SK-N-SH treated with all-trans-retinoic acid at 6 μM for 48 hours (cell line): ENCODE measurements around the gene SPOCK1.

ENCODE experiments used
- ATAC-seq: fragments of 200-7000 bp; cut with Tn5 transposase; 3 replicates; pipeline ENCODE4 v1.9.1; 2020; ENCODE audit warnings: mild to moderate bottlenecking, moderate library complexity
- ARNTL ChIP-seq: fragments of 450-650 bp; formaldehyde crosslinking; IDR thresholded peaks from 2 replicates; pipeline ENCODE4 v1.5.0; 2020; ENCODE audit warnings: low read depth, mild to moderate bottlenecking, moderate library complexity, borderline replicate concordance
- BACH2 ChIP-seq: fragments of 250-450 bp; sonication (Bioruptor Pico); IDR thresholded peaks from 2 replicates; pipeline ENCODE4 v1.9.0; 2021; ENCODE audit warnings: mild to moderate bottlenecking, borderline replicate concordance
- CREB5 ChIP-seq: fragments of 250-450 bp; sonication (Bioruptor Pico); IDR thresholded peaks from 2 replicates; pipeline ENCODE4 v1.5.1; 2020; ENCODE audit warnings: low read depth, mild to moderate bottlenecking, moderate library complexity
- CSDC2 ChIP-seq: fragments of 250-450 bp; sonication (Bioruptor Pico); IDR thresholded peaks from 2 replicates; pipeline ENCODE4 v1.5.0; 2020; ENCODE audit warnings: mild to moderate bottlenecking, moderate library complexity
- CSRNP3 ChIP-seq: fragments of 250-450 bp; sonication (Bioruptor Pico); IDR thresholded peaks from 2 replicates; pipeline ENCODE4 v1.5.1; 2021; ENCODE audit warnings: mild to moderate bottlenecking, moderate library complexity
- ESRRG ChIP-seq: fragments of 250-450 bp; sonication (Bioruptor Pico); IDR thresholded peaks from 2 replicates; pipeline ENCODE4 v1.6.1; 2021; ENCODE audit warnings: mild to moderate bottlenecking
- GLIS3 ChIP-seq: fragments of 250-450 bp; sonication (Bioruptor Pico); IDR thresholded peaks from 2 replicates; pipeline ENCODE4 v1.5.0; 2020; ENCODE audit warnings: mild to moderate bottlenecking, moderate library complexity
- ISL1 ChIP-seq: fragments of 250-450 bp; sonication (Bioruptor Pico); IDR thresholded peaks from 2 replicates; pipeline ENCODE4 v2.1.2; 2022; ENCODE audit warnings: mild to moderate bottlenecking, moderate library complexity
- OSR1 ChIP-seq: fragments of 250-450 bp; sonication (Bioruptor Pico); IDR thresholded peaks from 2 replicates; pipeline ENCODE4 v1.8.0; 2022; ENCODE audit warnings: moderate library complexity, mild to moderate bottlenecking, inconsistent platforms
- PATZ1 ChIP-seq: fragments of 250-450 bp; sonication (Bioruptor Pico); IDR thresholded peaks from 2 replicates; pipeline ENCODE4 v1.8.0; 2020; ENCODE audit warnings: mild to moderate bottlenecking, moderate library complexity, borderline replicate concordance
- POU6F1 ChIP-seq: fragments of 250-450 bp; sonication (Bioruptor Pico); IDR thresholded peaks from 2 replicates; pipeline ENCODE4 v1.8.0; 2021; ENCODE audit warnings: low read depth, mild to moderate bottlenecking, moderate library complexity, borderline replicate concordance
- RARB ChIP-seq: fragments of 250-450 bp; sonication (Bioruptor Pico); IDR thresholded peaks from 2 replicates; pipeline ENCODE4 v1.8.0; 2021; ENCODE audit warnings: mild to moderate bottlenecking, moderate library complexity
- TCF4 ChIP-seq: fragments of 250-450 bp; sonication (Bioruptor Pico); IDR thresholded peaks from 2 replicates; pipeline ENCODE4 v1.8.0; 2021; ENCODE audit warnings: mild to moderate bottlenecking, moderate library complexity, borderline replicate concordance
- TOX ChIP-seq: fragments of 250-450 bp; sonication (Bioruptor Pico); IDR thresholded peaks from 2 replicates; pipeline ENCODE4 v1.8.0; 2021; ENCODE audit warnings: mild to moderate bottlenecking, moderate library complexity, borderline replicate concordance
- TSHZ2 ChIP-seq: fragments of 250-450 bp; sonication (Bioruptor Pico); IDR thresholded peaks from 2 replicates; pipeline ENCODE4 v1.5.0; 2020; ENCODE audit warnings: mild to moderate bottlenecking, moderate library complexity
- ZFP3 ChIP-seq: fragments of 250-450 bp; sonication (Bioruptor Pico); IDR thresholded peaks from 2 replicates; pipeline ENCODE4 v1.5.0; 2020; ENCODE audit warnings: mild to moderate bottlenecking, moderate library complexity
- ZFP30 ChIP-seq: fragments of 450-650 bp; formaldehyde crosslinking; IDR thresholded peaks from 2 replicates; pipeline ENCODE4 v1.5.0; 2022; ENCODE audit warnings: mild to moderate bottlenecking, moderate library complexity
- ZNF565 ChIP-seq: fragments of 450-650 bp; formaldehyde crosslinking; conservative IDR thresholded peaks from 2 replicates; pipeline ENCODE4 v1.5.0; 2020; ENCODE audit warnings: low read depth, mild to moderate bottlenecking, moderate library complexity
- ZNF70 ChIP-seq: fragments of 450-650 bp; formaldehyde crosslinking; IDR thresholded peaks from 2 replicates; pipeline ENCODE4 v1.5.0; 2020; ENCODE audit warnings: mild to moderate bottlenecking, moderate library complexity
- ZNF8 ChIP-seq: fragments of 450-650 bp; formaldehyde crosslinking; IDR thresholded peaks from 2 replicates; pipeline ENCODE4 v1.5.0; 2020; ENCODE audit warnings: mild to moderate bottlenecking, moderate library complexity

Gene SPOCK1

GRCh38 chr5:137073189-137073588 lies 425.9 kb downstream of the SPOCK1 start:
- TF ChIP-seq CREB5 (CRISPR knock-in tag) (no peak), ZFP3 (CRISPR knock-in tag) (no peak), ARNTL (CRISPR knock-in tag) (no peak), ZNF565 (CRISPR knock-in tag) (no peak), CSDC2 (CRISPR knock-in tag) (no peak), TSHZ2 (no peak), ISL1 (CRISPR knock-in tag) (no peak), PATZ1 (no peak), TOX (CRISPR knock-in tag) (no peak), TCF4 (CRISPR knock-in tag) (no peak), RARB (CRISPR knock-in tag) (no peak)

GRCh38 chr5:137072361-137073115 lies 426.6 kb downstream of the SPOCK1 start:
- ATAC-seq, result no peak
- TF ChIP-seq ZFP3 (CRISPR knock-in tag) (no peak), ESRRG (CRISPR knock-in tag) (no peak), TOX (CRISPR knock-in tag) (no peak), ZNF70 (CRISPR knock-in tag) (no peak), ZFP30 (no peak), BACH2 (CRISPR knock-in tag) (no peak), CSRNP3 (CRISPR knock-in tag) (no peak), OSR1 (CRISPR knock-in tag) (no peak), CREB5 (CRISPR knock-in tag) (no peak), ZNF8 (no peak), ARNTL (CRISPR knock-in tag) (no peak), ISL1 (CRISPR knock-in tag) (no peak), ZNF565 (CRISPR knock-in tag) (no peak), CSDC2 (CRISPR knock-in tag) (no peak)

More at GRCh38 chr5:137073189-137073588, 425.9 kb downstream of the SPOCK1 start:
- no peak for ATAC-seq

GRCh38 chr5:137071931-137072330 lies 427.2 kb downstream of the SPOCK1 start:
- ATAC-seq, result no peak
- TF ChIP-seq OSR1 (CRISPR knock-in tag), result no peak
- no peak for TF ChIP-seq ZNF565 (CRISPR knock-in tag)
- TF ChIP-seq GLIS3 (CRISPR knock-in tag), result no peak
- no peak for TF ChIP-seq TSHZ2
- TF ChIP-seq ZFP30, result no peak
- TF ChIP-seq BACH2 (CRISPR knock-in tag), result no peak
- no peak for TF ChIP-seq CSRNP3 (CRISPR knock-in tag)
- no peak for TF ChIP-seq ZFP3 (CRISPR knock-in tag)
- TF ChIP-seq POU6F1 (CRISPR knock-in tag), result no peak
- no peak for TF ChIP-seq ESRRG (CRISPR knock-in tag)
